GM03348 (cell line): ENCODE results near the gene MLXIP.

ENCODE experiments used
- DNase-seq: peaks from one replicate; pipeline ENCODE4 v3.0.0; 2012; ENCODE audit warnings: low spot score

MLXIP gene

DNA sequence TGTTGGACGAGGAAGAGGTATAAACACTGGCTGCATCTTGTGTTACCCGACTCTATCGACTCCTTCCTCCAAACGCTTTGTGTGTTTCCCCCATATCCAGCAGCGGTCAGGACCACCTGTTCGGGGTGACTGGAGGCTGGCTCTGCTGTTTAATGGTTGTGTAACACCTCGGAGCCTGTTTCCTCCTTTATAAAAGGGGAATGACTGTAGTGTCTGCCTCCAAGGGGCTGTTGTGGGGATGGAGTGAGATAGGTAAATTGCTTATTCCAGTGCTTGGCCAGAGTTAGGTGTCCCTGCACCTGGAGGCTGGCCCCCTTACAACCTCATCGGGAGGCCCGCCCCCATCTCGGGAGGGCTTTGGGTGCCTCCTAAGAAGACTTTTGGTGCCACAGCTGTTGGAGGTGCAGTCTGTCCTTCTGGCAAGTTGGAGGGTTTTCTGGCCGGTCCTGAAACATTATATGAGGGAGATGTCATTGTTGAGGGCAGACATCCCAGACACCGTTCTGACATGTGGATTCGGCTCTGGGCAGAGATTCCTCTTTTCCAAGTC lies 1.1 kb downstream of the MLXIP start:
- peak; percentile 19 for DNase-seq

- peak; percentile 84 for DNase-seq
Observed at GRCh38 chr12:122080149-122081082, 1.9 kb downstream of the MLXIP start.

GRCh38 chr12:122081083-122081696 lies 2.6 kb downstream of the MLXIP start:
- DNase-seq: peak; percentile 36

DNA sequence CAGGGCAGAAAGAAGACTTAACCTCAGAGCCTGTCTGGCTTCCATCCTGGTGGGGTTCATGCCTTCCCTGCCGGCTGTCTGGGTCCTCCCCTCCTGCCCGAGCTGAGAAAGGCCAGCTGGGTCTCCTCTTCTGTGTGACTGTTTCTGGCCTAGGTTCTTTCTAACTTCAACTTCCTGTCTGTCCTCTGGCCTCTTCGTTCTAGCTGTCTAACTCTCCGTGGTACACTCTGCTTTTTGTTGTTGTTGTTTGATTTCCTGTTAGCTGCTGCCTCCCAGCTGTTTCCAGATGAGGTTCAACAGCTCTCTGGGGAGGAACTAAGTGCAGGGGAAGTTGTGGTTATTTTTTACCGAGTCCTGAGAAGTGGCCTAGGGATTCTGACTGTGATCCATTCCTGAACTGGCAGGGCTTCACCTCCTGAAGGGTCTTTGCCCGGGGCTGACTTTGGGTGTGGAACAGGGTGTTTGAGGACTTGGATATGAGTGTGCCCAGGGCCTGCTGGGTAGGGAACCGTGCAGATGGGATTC lies 3.2 kb downstream of the MLXIP start:
- peak; percentile 59 for DNase-seq

DNA sequence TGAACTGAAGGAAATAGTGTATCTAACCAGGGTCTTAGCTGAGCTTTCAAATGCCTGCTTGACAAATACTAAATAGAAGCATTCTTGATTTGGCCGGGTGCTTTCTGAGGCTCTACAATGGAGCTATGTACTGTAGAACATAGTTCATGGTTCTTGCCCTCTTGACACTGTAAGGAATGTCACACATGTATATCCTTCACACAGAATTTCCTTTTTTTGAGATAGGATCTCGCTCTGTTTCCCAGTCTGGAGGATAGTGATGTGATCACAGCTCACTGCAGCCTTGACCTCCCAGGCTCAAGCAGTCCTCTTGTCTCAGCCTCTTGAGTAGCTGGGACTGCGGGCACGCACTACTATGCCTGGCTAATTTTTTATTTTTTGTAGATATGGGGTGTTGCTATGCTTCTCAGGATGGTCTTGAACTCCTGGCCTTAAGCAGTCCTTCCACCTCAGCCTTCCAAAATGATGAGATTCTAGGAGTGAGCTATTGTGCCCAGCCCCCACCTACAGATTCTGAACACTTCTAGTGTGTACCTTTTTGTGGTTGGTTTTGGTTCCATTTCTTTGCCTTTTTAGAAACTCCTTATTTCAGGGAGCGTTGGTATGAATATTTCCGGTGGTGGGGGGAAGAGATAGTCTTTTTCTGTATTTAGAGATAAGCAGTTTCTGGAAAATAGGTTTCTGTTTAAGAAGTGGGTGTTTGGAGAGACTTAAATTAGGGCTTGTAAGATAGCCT lies 4.2 kb downstream of the MLXIP start:
- DNase-seq: no peak

DNA sequence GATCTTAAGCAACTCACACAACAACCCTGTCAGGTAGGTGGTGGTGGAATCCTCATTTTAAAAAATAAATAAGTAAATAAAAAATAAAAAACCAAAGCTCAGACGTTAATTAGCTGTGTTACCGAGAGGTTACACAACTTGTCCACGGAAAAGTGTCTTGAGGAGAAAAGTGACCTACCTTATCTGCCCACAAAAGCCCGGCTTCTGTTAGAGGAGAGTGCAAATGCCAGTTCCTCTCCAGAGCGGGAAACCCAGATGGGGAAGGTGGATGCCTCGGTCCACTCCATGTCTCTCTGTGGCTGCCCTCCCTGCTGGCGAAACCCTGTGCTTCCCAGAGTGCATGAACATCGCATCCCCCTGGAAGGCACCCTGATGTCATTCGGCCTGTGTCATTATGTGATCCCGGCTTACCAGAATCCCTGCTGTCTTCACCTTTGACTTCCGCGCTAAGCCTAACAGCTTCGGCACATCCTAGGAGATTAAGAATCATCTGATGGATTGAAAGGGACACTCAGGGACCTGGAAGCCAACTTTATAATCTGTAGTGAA lies 6.4 kb downstream of the MLXIP start:
- DNase-seq: no peak

DNA sequence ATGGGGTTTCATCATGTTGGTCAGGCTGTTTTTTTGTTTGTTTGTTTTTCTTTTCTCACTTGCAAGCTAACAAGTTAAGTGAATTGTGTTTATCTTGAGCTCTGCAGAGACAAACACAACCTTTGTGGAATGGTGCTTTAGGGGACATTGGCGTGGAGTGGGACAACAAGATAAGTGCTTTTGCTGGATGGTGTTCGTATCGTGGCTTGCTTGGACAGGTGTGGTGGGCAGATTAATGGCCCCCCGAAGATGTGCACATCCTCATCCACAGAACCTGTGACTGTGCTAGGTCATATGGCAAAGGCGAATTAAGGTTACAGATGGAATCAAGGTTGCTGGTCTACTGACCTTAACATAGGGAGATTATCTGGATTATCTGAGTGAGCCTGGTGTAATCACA lies 7.0 kb downstream of the MLXIP start:
- no peak for DNase-seq

GRCh38 chr12:122086116-122086515 lies 7.6 kb downstream of the MLXIP start:
- no peak for DNase-seq

DNA sequence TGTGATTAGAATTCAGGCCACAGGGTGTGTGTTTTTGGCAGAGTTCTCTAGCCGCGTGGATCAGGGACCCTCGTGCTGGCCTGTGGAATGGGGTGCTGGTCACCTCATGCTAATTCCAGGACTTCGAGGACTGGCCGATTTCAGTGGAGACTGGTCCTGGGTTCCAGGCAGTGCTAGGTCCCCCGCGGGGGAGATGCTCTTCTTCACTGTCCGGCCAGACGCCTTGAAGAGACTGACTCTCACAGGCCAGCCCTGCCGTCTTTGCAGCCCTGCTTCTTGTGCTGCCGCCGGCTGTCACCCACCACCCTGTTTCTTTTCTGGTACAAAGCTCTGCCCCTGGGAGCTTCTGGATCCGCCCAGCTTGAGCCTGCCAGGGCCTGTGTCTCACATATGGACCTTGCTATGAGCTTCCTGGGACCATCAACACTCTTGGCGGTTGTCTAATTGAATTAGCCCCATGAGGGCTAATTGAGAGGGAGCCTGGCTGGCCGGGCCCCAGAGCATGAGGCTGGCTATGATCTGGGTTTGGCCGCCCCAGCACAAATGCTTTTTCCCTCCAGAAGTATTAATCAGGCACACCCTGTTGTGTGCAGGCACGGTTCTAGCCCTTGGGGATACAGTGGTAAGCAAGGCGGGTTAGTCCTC lies 8.2 kb downstream of the MLXIP start:
- DNase-seq: no peak

GRCh38 chr12:122087431-122088178 lies 9.0 kb downstream of the MLXIP start:
- DNase-seq: no peak

DNA sequence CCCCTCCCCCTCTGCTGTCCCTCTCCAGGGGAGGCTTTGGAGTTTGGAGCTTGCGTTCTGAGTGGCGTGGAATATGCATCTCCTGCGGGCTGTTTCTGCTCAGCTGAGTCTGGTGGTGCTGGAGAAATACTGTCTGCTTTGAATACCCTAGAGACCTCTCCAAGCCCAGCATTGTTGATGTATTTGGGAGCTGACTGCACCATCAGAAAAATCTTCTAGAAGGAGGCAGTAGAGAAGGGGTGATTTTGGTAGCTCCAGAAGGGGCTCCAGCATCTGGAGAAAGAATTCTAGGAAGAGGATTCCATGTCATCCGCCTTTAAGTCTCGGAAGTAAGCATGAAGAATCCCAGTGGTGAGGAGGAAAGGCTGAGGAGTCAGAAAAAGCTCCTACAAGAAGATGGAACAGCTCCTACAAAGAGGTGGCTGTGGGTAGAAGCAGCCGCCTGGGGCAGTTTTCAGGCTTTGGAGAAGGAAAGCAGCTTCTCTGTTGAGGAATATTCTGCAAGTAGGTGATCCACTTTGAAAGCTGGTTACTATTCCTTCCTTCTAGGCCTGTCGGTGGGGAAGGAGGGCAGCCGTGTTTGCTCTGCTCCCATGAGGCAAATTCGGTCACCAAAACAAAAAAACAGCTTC lies 9.7 kb downstream of the MLXIP start:
- no peak for DNase-seq

DNA sequence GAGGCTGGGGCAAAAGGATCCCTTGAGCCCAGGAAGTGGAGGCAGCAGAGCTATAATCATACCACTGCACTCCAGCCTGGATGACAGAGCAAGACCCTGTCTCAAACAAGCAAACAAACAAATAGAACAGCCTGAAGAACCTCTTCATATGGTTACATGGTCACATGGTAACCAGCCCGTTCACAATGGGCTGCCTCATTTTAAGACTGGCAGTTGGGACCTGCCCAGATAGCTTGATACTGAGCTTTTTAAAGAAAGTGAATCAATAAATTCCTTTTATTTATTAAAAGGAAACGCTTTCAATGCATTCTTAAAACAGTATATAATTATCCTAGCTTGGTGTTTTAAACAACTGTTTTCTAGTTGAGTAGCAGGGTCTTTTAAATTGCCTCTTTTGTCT lies 10.5 kb downstream of the MLXIP start:
- no peak for DNase-seq

GRCh38 chr12:122090759-122091515 lies 12.4 kb downstream of the MLXIP start:
- DNase-seq: peak; percentile 75

GRCh38 chr12:122093098-122093883 lies 14.7 kb downstream of the MLXIP start:
- no peak for DNase-seq

DNA sequence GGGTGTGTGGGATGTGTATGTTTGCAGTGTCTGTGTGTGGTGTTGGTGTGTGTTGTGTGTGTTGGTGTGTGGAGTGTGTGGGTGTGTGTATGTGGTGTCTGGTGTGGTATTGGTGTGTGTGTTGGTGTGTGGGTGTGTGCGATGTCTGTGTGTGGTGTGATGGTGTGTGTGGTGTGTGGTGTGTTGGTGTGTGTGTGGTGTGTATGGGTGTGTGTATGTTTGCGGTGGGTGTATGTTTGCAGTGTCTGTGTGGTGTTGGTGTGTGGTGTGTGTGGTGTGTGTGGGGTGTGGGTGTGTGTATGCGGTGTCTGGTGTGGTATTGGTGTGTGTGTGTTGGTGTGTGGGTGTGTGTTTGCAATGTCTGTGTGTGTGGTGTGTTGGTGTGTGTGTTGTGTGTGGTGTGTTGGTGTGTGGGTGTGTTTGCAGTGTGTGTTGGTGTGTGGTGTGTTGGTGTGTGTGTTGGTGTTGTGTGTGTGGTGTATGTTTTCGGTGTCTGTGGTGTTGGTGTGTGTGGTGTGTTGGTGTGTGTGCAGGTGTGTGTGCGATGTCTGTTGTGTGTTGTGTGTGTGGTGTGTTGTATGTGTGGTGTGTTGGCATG lies 15.7 kb downstream of the MLXIP start:
- DNase-seq: no peak

DNA sequence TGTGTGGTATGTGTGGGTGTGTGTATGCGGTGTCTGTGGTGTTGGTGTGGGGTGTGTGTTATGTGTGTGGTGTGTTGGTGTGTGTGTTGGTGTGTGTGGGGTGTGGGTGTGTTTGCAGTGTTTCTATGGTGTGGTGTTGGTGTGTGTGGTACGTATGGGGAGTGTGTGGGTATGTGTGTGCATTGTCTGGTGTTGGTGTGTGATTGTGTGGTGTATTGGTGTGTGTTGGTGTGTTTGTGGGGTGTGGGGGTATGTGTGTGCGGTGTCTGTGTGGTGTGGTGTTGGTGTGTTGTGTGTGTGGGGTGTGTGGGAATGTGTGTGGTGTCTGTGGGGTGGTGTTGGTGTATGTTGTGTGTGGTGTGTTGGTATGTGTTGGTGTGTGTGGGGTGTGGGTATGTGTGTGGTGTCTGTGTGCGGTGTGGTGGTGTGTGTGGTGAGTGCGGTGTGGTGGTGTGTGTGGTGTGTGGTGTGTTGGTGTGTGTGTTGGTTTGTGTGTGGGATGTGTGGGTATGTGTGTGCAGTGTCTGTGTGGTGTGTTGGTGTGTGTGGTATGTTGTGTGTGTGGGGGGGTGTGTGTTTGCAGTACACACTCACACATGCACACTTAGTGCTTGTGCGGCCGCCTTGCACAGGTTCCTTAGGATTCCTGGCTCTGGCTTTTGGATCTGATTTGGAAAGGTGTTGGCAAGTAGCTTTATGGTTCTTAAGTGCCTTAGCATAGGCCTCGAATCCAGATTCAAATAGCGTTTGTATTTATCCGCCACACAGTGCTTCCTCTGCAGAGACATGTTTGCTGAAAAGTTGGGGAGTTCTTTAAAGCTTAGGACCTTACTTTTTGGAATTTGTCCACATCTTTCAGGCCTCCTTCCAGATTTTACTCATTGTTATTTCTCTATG lies 16.4 kb downstream of the MLXIP start:
- DNase-seq: no peak

DNA sequence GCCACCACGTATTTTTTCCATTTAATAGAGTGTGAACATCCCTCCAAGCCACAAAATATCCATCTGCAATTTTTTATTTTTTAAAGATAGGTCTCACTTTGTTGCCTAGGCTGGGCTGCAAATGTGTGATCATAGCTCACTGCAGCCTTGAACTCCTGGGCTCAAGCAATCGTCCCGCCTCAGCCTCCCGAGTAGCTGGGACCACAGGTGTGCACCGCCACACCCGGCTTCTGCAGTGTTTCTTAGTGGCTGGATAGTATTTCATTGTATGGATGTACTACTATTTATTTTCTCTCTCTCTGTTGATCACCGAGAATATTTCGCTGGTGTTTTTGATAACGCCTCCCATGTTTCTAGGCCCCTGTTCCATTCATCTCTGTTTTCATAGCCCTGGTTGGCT lies 17.5 kb downstream of the MLXIP start:
- no peak for DNase-seq
